A673 (cell line): ENCODE data around the gene HARS2.

Source experiments
- EZH2 ChIP-seq: fragments of 200-600 bp; sonication (generic); IDR thresholded peaks from 2 replicates; pipeline ENCODE4 v1.6.1; 2017; ENCODE audit warnings: borderline replicate concordance, low read depth, mild to moderate bottlenecking, mixed read lengths, antibody characterized with exemption, low read length; ENCODE audit not compliant: poor library complexity, severe bottlenecking
- TF ChIP-seq, protein P1 (sequence below): fragments of 300-800, 200-600 bp; sonication (generic); conservative IDR thresholded peaks from 2 replicates; pipeline ENCODE4 v1.5.1; 2017; ENCODE audit warnings: low read depth, mild to moderate bottlenecking, antibody characterized with exemption, low read length, moderate library complexity, mixed read lengths

GRCh38 chr5:140647042-140647419, 44.2 kb upstream of the HARS2 start:
- no peak for TF ChIP-seq EZH2
- TF ChIP-seq, protein P1, sequence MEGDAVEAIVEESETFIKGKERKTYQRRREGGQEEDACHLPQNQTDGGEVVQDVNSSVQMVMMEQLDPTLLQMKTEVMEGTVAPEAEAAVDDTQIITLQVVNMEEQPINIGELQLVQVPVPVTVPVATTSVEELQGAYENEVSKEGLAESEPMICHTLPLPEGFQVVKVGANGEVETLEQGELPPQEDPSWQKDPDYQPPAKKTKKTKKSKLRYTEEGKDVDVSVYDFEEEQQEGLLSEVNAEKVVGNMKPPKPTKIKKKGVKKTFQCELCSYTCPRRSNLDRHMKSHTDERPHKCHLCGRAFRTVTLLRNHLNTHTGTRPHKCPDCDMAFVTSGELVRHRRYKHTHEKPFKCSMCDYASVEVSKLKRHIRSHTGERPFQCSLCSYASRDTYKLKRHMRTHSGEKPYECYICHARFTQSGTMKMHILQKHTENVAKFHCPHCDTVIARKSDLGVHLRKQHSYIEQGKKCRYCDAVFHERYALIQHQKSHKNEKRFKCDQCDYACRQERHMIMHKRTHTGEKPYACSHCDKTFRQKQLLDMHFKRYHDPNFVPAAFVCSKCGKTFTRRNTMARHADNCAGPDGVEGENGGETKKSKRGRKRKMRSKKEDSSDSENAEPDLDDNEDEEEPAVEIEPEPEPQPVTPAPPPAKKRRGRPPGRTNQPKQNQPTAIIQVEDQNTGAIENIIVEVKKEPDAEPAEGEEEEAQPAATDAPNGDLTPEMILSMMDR = no peak
